Endothelial cell of umbilical vein (primary cell): ENCODE measurements around the gene TMOD1. TPM values are rescaled to one million over a fixed set of nuclear protein-coding genes. Genes with fewer than 3 reads are reported as not detected.

Source experiments
- BruUV-seq: library from RNA; stranded (reverse); fragments of 400-500 nt; replicated peaks from 2 replicates; lab custom pipeline; 2021; lab: Mats Ljungman, UMichigan
- CTCF ChIA-PET: fragments of 300-600, 350-600 bp; sonication (Branson Sonifier 250); formaldehyde crosslinking; loops from one replicate; lab custom pipeline; 2021; ENCODE audit warnings: antibody characterized with exemption, inconsistent platforms; lab: Charles Lee
- POLR2A ChIA-PET: fragments of 300-600, 350-600 bp; sonication (Branson Sonifier 250); formaldehyde crosslinking; loops from one replicate; lab custom pipeline; 2021; ENCODE audit warnings: antibody characterized with exemption, inconsistent platforms; lab: Charles Lee
- DNase-seq: peaks from one replicate; pipeline ENCODE4 v3.0.0-alpha.2; 2011; ENCODE audit warnings: low read depth, low spot score
- FAIRE-seq: peaks from 2 replicates; lab custom pipeline; 2011; peaks lifted over from hg19 to GRCh38; lab: Jason Lieb, UNC
- H2AFZ ChIP-seq: 2 replicates; pipeline ENCODE4 v1.6.0; 2012; ENCODE audit warnings: low read depth, low read length, control low read depth, inconsistent platforms
- H3K27ac ChIP-seq: 2 replicates; pipeline ENCODE4 v1.5.1; 2011; ENCODE audit warnings: low read depth, mild to moderate bottlenecking, control low read depth, low read length, moderate library complexity; ENCODE audit not compliant: insufficient read depth
- H3K27me3 ChIP-seq, 2 experiments: 2 replicates each; pipeline versions ENCODE4 v1.6.0 to v1.6.1; 2011; ENCODE audit warnings: low read length in 2 of 2, mixed read lengths in 1 of 2; ENCODE audit not compliant: control insufficient read depth in 2 of 2, insufficient read depth in 2 of 2
- H3K36me3 ChIP-seq, 2 experiments: 2 replicates in 1 of 2; 3 replicates in 1 of 2; pipeline ENCODE4 v1.5.1; 2011; ENCODE audit warnings: low read length in 2 of 2, mild to moderate bottlenecking in 1 of 2, moderate library complexity in 1 of 2; ENCODE audit not compliant: control insufficient read depth in 2 of 2, insufficient read depth in 2 of 2; ENCODE audit errors: extremely low read depth in 1 of 2
- H3K4me1 ChIP-seq: 3 replicates; pipeline ENCODE4 v1.5.1; 2011; ENCODE audit warnings: mild to moderate bottlenecking, low read length; ENCODE audit not compliant: control insufficient read depth, insufficient read depth; ENCODE audit errors: extremely low read depth
- H3K4me2 ChIP-seq: 2 replicates; pipeline ENCODE4 v1.6.1; 2011; ENCODE audit warnings: low read length, control low read depth, mixed read lengths; ENCODE audit not compliant: insufficient read depth
- H3K4me3 ChIP-seq, 3 experiments: fragments of 200-600 bp in 1 of 3; sonication (generic), shearing (Covaris generic) in 1 of 3; replicated peaks in 1 of 3; 2 replicates each; pipeline ENCODE4 v1.5.1; 2011 to 2016; ENCODE audit warnings: control low read depth in 3 of 3, low read length in 3 of 3, mild to moderate bottlenecking in 2 of 3, inconsistent platforms in 1 of 3, low read depth in 1 of 3, moderate library complexity in 1 of 3; ENCODE audit not compliant: insufficient read depth in 1 of 3
- H3K79me2 ChIP-seq: 2 replicates; pipeline ENCODE4 v1.6.0; 2012; ENCODE audit warnings: low read length, inconsistent platforms; ENCODE audit not compliant: control insufficient read depth, insufficient read depth
- H3K9ac ChIP-seq: replicated peaks from 2 replicates; pipeline ENCODE3; 2011; ENCODE audit warnings: low read length, control low read depth; ENCODE audit not compliant: insufficient read depth; ENCODE audit errors: extremely low read depth
- H3K9me1 ChIP-seq: replicated peaks from 3 replicates; pipeline ENCODE4 v1.6.0; 2011; ENCODE audit warnings: mild to moderate bottlenecking, low read length; ENCODE audit not compliant: control insufficient read depth, insufficient read depth; ENCODE audit errors: extremely low read depth
- H3K9me3 ChIP-seq: replicated peaks from 2 replicates; pipeline ENCODE4 v1.5.1; 2012; ENCODE audit warnings: low read length, inconsistent platforms; ENCODE audit not compliant: control insufficient read depth, insufficient read depth
- H4K20me1 ChIP-seq: replicated peaks from 2 replicates; pipeline ENCODE3; 2011; ENCODE audit warnings: mild to moderate bottlenecking, low read length; ENCODE audit not compliant: control insufficient read depth, insufficient read depth; ENCODE audit errors: extremely low read depth
- CTCF ChIP-seq, 2 donors: IDR thresholded peaks; 1 replicate in 1 of 2; 2 replicates in 1 of 2; pipeline ENCODE4 v1.5.1; 2011; ENCODE audit warnings: low read length in 2 of 2, mild to moderate bottlenecking in 2 of 2, moderate library complexity in 2 of 2, control low read depth in 1 of 2, inconsistent platforms in 1 of 2, low read depth in 1 of 2; ENCODE audit not compliant: insufficient read depth in 1 of 2; ENCODE audit errors: extremely low read depth in 1 of 2
- EZH2 ChIP-seq: IDR thresholded peaks from 2 replicates; pipeline ENCODE4 v1.6.1; 2012; ENCODE audit warnings: borderline replicate concordance, low read depth, mild to moderate bottlenecking, moderate library complexity, low read length, inconsistent platforms; ENCODE audit not compliant: severe bottlenecking
- FOS ChIP-seq: IDR thresholded peaks from 2 replicates; pipeline ENCODE4 v1.6.1; 2011; ENCODE audit warnings: mild to moderate bottlenecking, low read length, moderate library complexity, borderline replicate concordance; ENCODE audit not compliant: insufficient read depth
- GATA2 ChIP-seq: IDR thresholded peaks from 2 replicates; pipeline ENCODE4 v1.7.0; 2011; ENCODE audit warnings: low read depth, mild to moderate bottlenecking, moderate library complexity, mixed read lengths, low read length; ENCODE audit not compliant: insufficient read length, insufficient read depth
- MAX ChIP-seq: IDR thresholded peaks from 2 replicates; pipeline ENCODE4 v1.6.1; 2011; ENCODE audit not compliant: insufficient read depth, insufficient read length
- MYC ChIP-seq: IDR thresholded peaks from one replicate; pipeline ENCODE4 v1.6.1; 2011; ENCODE audit warnings: mild to moderate bottlenecking, low read depth, low read length
- POLR2A ChIP-seq: IDR thresholded peaks from 2 replicates; pipeline ENCODE4 v1.6.1; 2012; ENCODE audit warnings: low read depth, mild to moderate bottlenecking, control low read depth, low read length
- POLR2AphosphoS5 ChIP-seq: IDR thresholded peaks from 2 replicates; pipeline ENCODE4 v1.6.1; 2012; ENCODE audit warnings: low read depth, mild to moderate bottlenecking, control low read depth, low read length, moderate library complexity; ENCODE audit not compliant: insufficient read depth
- dilution Hi-C: fragments of 300-500 bp; cut with MboI; formaldehyde crosslinking; loops from one replicate; pipeline ENCODE4 v1.15.0; 2019; ENCODE audit warnings: low sequenced_read_pairs; ENCODE audit not compliant: extremely low pct_ligation_motif_present
- intact Hi-C: fragments of 100-400 bp; cut with micrococcal nuclease; formaldehyde crosslinking; loops from one replicate; pipeline ENCODE4 v1.10.0; 2022
- polyA plus RNA-seq, 4 experiments: library from polyadenylated mRNA; depleted of rRNA in 3 of 4; stranded (reverse) in 3 of 4; unstranded in 1 of 4; fragments of >200 nt; gene quantifications; 2 replicates each; pipeline versions ENCODE4 v1.2.1 to v1.2.3, GENCODE V29; 2011 to 2012; ENCODE audit warnings: missing spikeins in 1 of 4
- total RNA-seq: library from RNA; stranded (reverse); gene quantifications from 2 replicates; pipeline ENCODE4 v1.2.3, GENCODE V29; 2021

Gene TMOD1
- total and polyA plus RNA-seq, 2 donors (not counting 3 experiments of a cell fraction or from before 2014, with no cell fraction given) = 0.26 to 1.4 TPM

GRCh38 chr9:97629156-97629555, 127.7 kb downstream of the TMOD1 start:
- intact Hi-C loops = no loop called here
- no peak for TF ChIP-seq MYC
- no peak for TF ChIP-seq EZH2
- TF ChIP-seq POLR2AphosphoS5 = no peak
- H4K20me1 ChIP-seq = no peaks in the 10 kb centered on the region
- no TSS peak for BruUV-seq
- peaks cover 6% of the 10 kb centered on the region for H3K4me1 ChIP-seq
- no peaks in the 10 kb centered on the region for H3K27me3 ChIP-seq
- ChIA-PET CTCF (interaction anchor here (3.7 kb wide), 1 partner anchor 13 kb away, joined by 28 read pairs; no protein-coding TSS in a partner anchor), POLR2A (no interaction called here)
- no peak overlapping the region for H3K27ac ChIP-seq
- H3K4me3 ChIP-seq = no peak overlapping the region
- DNase-seq (no peak), FAIRE-seq (no peak)
- dilution Hi-C loops = no loop called here
- H3K9me3 ChIP-seq = no peaks in the 10 kb centered on the region
- H3K4me2 ChIP-seq = no peak overlapping the region
- H3K36me3 ChIP-seq = no peaks in the 10 kb centered on the region
- peaks cover 30% of the 10 kb centered on the region for H3K79me2 ChIP-seq
- H3K9me1 ChIP-seq = no peaks in the 10 kb centered on the region
- H3K9ac ChIP-seq = no peak overlapping the region
- H2AFZ ChIP-seq = no peak overlapping the region

- H3K27me3 ChIP-seq = no peaks in the 10 kb centered on the region
- no peak overlapping the region for H3K4me3 ChIP-seq
- no TSS peak for BruUV-seq
- CTCF ChIA-PET = interaction anchor here (3.7 kb wide), 1 partner anchor 15 kb away, joined by 28 read pairs; no protein-coding TSS in a partner anchor
- no peaks in the 10 kb centered on the region for H3K9me1 ChIP-seq
- TF ChIP-seq MYC (no peak), GATA2 (no peak), POLR2A (no peak), POLR2AphosphoS5 (no peak), FOS (no peak), EZH2 (no peak), CTCF (IDR thresholded peaks at IDR 0.05; ENCODE audit: extremely low read depth in 1 of 2, insufficient read depth in 1 of 2, low read depth in 1 of 2, low read length in 2 of 2) (no peak), MAX (no peak)
- no peak overlapping the region for H3K27ac ChIP-seq
- no peak overlapping the region for H2AFZ ChIP-seq
- POLR2A ChIA-PET = no interaction called here
- H3K4me1 ChIP-seq = peaks cover 20% of the 10 kb centered on the region
- H3K9ac ChIP-seq = no peak overlapping the region
- intact Hi-C loops = no loop called here
- FAIRE-seq (no peak), DNase-seq (no peak)
- H4K20me1 ChIP-seq = no peaks in the 10 kb centered on the region
- peaks cover 44% of the 10 kb centered on the region for H3K79me2 ChIP-seq
- H3K9me3 ChIP-seq = no peaks in the 10 kb centered on the region
- H3K36me3 ChIP-seq = no peaks in the 10 kb centered on the region
- dilution Hi-C loops = no loop called here
- H3K4me2 ChIP-seq = no peak overlapping the region
Observed at GRCh38 chr9:97630591-97630990, 129.1 kb downstream of the TMOD1 start.
